Measurements from ENCODE around the gene ASRGL1.
"Not testable (repeated sequence)": the region's sequence is repeated elsewhere in the genome, so short reads cannot be mapped to it uniquely, and the experiment has no call there.

The ASRGL1 gene

DNA sequence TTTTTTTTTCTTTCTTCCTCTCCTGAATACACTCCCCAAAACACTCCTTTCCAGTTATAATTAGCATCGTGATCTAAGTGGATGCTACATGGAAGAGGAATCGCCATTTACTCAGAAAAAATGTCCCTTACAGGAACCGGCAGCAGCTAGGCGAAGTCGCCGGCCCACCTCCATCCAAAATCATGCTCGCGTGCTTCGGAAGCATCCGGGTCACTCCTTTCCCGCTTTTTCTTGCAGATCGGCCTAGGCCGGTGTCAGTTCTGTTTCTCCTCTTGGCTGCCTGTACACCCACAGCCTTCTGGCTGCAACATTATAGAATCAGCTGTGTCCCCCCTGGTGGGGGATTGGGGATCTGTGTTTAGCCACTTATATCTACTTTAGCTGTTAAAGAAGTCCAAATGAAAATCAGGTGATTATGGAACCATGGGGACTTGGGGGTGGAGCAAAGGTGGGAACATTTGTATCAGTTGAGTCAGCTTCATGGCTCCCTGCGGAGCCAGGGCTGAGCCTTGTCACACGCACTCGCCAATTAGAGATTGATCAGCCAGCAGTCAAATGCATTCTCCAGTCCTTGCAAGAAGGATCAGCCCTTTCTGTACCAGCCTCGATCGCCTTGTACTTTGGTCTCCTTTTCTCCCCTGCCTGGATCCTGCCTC lies 36.3 kb downstream of the ASRGL1 start:
- Mint-ChIP-seq H3K9me3 (no peaks in the 10 kb centered on the region), H3K27me3 (no peaks in the 10 kb centered on the region), H3K36me3 (ENCODE audit: low read depth) (no peaks in the 10 kb centered on the region), H3K4me3 (no peak overlapping the region), H3K27ac (no peak overlapping the region), H3K4me1 (ENCODE audit: low read depth) (peaks cover 17% of the 10 kb centered on the region)

DNA sequence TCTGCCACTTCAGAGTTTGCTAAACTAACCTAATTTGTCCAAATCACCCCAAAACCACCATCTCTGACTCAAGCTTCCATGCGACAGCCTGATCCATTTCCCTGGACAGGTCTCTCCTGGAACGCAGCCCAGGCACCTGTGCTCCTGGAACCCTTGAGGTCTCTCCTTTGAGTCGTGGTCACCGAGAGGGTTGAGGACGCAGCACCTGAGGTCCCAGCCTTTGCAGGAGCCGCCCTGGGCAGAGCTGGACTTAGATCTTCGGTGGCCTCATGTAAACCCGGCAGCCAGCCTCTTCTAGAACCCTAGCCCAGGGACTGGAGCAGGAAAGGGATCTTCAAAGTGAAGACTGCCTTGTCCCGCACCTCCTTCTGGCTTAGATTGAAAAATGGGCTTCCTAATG lies 37.6 kb downstream of the ASRGL1 start:
- Mint-ChIP-seq H3K9me3 (no peaks in the 10 kb centered on the region), H3K4me3 (no peak overlapping the region), H3K36me3 (ENCODE audit: low read depth) (no peaks in the 10 kb centered on the region), H3K27me3 (no peaks in the 10 kb centered on the region), H3K27ac (no peak overlapping the region), H3K4me1 (ENCODE audit: low read depth) (peaks cover 17% of the 10 kb centered on the region)

DNA sequence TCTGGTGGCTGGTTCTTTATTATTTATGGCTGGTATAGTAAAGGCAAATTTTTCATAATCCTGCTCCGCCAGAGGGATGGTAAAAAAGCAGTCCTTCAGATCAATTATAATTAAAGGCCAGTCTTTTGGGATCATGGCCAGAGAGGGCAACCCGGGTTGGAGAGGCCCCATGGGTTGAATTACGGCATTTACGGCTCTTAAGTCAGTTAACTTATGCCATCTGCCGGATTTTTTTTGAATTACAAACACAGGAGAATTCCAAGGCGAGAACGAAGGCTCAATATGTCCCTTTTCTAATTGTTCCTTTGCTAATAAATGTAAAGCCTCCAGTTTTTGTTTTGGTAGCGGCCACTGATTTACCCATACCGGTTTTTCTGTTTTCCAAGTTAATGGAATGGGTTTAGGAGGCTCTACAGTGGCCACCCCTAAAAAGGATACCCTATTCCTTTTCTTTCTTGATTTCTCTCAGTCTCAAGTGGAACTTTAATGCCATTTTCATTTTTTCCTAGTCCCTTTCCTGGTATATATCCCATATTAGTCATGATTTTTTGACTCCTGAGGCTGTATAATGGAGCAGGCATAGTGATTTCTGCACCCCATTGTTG lies 41.3 kb downstream of the ASRGL1 start:
- not testable (repeated sequence) for H3K9me3 Mint-ChIP-seq, H3K4me3 Mint-ChIP-seq, H3K27me3 Mint-ChIP-seq

GRCh38 chr11:62379586-62379985 lies 42.3 kb downstream of the ASRGL1 start:
- H3K4me3 Mint-ChIP-seq; H3K36me3 Mint-ChIP-seq (ENCODE audit: low read depth); H3K27me3 Mint-ChIP-seq; H3K4me1 Mint-ChIP-seq (ENCODE audit: low read depth); H3K27ac Mint-ChIP-seq; H3K9me3 Mint-ChIP-seq: not testable (repeated sequence)

More for the DNA sequence above, 41.3 kb downstream of the ASRGL1 start:
- H3K4me1 Mint-ChIP-seq (ENCODE audit: low read depth); H3K36me3 Mint-ChIP-seq (ENCODE audit: low read depth); H3K27ac Mint-ChIP-seq: not testable (repeated sequence)

GRCh38 chr11:62380821-62381245 lies 43.6 kb downstream of the ASRGL1 start:
- H3K4me3 Mint-ChIP-seq; H3K27ac Mint-ChIP-seq; H3K9me3 Mint-ChIP-seq; H3K27me3 Mint-ChIP-seq; H3K36me3 Mint-ChIP-seq (ENCODE audit: low read depth): not testable (repeated sequence)
- H3K4me1 Mint-ChIP-seq (ENCODE audit: low read depth) = peaks cover 15% of the 10 kb centered on the region

DNA sequence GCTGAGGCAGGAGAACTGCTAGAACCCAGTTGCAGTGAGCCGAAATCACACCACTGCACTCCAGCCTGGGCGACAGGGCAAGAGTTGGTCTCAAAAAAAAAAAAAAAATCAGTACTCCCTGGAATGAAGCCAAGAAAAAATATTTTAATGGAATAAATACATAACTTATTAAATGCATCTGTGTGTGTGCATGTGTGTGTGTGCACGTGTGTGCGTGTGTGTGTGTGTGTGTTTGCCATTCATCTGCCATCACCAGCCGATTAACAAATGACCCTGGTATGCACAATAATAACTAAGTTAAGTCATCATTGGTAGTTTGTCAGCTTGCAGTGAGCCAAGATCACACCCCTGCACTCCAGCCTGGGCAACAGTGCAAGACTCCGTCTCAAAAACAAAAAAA lies 46.6 kb downstream of the ASRGL1 start:
- H3K36me3 Mint-ChIP-seq (ENCODE audit: low read depth) = no peaks in the 10 kb centered on the region
- no peaks in the 10 kb centered on the region for H3K27me3 Mint-ChIP-seq
- no peak overlapping the region for H3K4me3 Mint-ChIP-seq
- no peaks in the 10 kb centered on the region for H3K9me3 Mint-ChIP-seq
- H3K27ac Mint-ChIP-seq = no peak overlapping the region
- peaks cover 23% of the 10 kb centered on the region for H3K4me1 Mint-ChIP-seq (ENCODE audit: low read depth)

GRCh38 chr11:62386083-62386482 lies 48.8 kb downstream of the ASRGL1 start:
- H3K4me1 Mint-ChIP-seq (ENCODE audit: low read depth) = peaks cover 18% of the 10 kb centered on the region

GRCh38 chr11:62387381-62387780 lies 50.1 kb downstream of the ASRGL1 start:
- no peak overlapping the region for H3K4me3 Mint-ChIP-seq
- H3K27me3 Mint-ChIP-seq = no peaks in the 10 kb centered on the region
- H3K4me1 Mint-ChIP-seq (ENCODE audit: low read depth) = peaks cover 14% of the 10 kb centered on the region
- no peaks in the 10 kb centered on the region for H3K36me3 Mint-ChIP-seq (ENCODE audit: low read depth)
- no peaks in the 10 kb centered on the region for H3K9me3 Mint-ChIP-seq
- no peak overlapping the region for H3K27ac Mint-ChIP-seq

More at GRCh38 chr11:62386083-62386482, 48.8 kb downstream of the ASRGL1 start:
- H3K9me3 Mint-ChIP-seq; H3K4me3 Mint-ChIP-seq; H3K27ac Mint-ChIP-seq; H3K36me3 Mint-ChIP-seq (ENCODE audit: low read depth); H3K27me3 Mint-ChIP-seq: not testable (repeated sequence)

DNA sequence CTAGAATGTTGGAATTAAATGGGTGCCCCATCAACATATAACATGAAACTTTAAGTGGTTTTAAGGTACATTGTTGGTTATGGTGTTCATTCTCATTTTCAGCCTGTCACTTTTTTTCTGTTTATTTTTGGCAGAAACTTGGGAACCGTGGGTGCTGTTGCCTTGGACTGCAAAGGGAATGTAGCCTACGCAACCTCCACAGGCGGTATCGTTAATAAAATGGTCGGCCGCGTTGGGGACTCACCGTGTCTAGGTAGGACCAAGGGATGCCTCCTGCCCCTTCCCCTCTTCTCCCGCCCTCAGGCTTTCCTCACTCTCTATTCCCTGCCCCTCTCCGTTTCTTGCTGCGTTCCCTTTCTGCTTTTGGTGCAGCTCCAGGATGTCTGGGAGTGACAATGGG lies 51.8 kb downstream of the ASRGL1 start:
- Mint-ChIP-seq H3K9me3 (no peaks in the 10 kb centered on the region), H3K36me3 (ENCODE audit: low read depth) (no peaks in the 10 kb centered on the region), H3K4me3 (no peak overlapping the region), H3K27me3 (no peaks in the 10 kb centered on the region), H3K4me1 (ENCODE audit: low read depth) (peaks cover 20% of the 10 kb centered on the region), H3K27ac (no peak overlapping the region)

- Mint-ChIP-seq H3K9me3 (no peaks in the 10 kb centered on the region), H3K27me3 (no peaks in the 10 kb centered on the region), H3K4me3 (no peak overlapping the region), H3K36me3 (ENCODE audit: low read depth) (no peaks in the 10 kb centered on the region), H3K4me1 (ENCODE audit: low read depth) (peaks cover 21% of the 10 kb centered on the region), H3K27ac (no peak overlapping the region)
These were observed 53.0 kb downstream of the ASRGL1 start for GRCh38 chr11:62390237-62390636.

DNA sequence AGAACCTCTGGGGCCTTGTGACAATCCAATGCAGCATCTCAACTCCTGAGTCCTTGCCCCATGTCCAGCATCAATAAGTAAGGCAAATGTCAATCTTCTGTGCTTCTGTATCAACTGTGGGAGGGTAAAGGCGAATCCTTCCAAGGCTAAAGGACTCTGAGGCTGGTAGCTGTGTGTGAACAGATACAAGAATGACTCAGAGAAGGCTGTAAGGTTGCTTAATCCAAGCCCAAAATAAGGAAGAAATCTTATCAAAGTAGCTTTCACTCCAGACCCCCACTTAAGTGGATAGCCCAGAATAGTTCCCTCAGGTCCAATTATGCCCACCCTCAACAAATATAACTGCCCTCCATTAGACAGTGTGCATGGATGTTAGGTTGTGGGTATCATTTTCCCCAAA lies 53.5 kb downstream of the ASRGL1 start:
- peaks cover 17% of the 10 kb centered on the region for H3K4me1 Mint-ChIP-seq (ENCODE audit: low read depth)
- no peak overlapping the region for H3K27ac Mint-ChIP-seq
- H3K36me3 Mint-ChIP-seq (ENCODE audit: low read depth) = no peaks in the 10 kb centered on the region
- H3K4me3 Mint-ChIP-seq = no peak overlapping the region
- H3K27me3 Mint-ChIP-seq = no peaks in the 10 kb centered on the region
- H3K9me3 Mint-ChIP-seq = no peaks in the 10 kb centered on the region

- Mint-ChIP-seq H3K9me3 (no peaks in the 10 kb centered on the region), H3K4me3 (no peak overlapping the region), H3K36me3 (ENCODE audit: low read depth) (no peaks in the 10 kb centered on the region), H3K27ac (no peak overlapping the region), H3K27me3 (no peaks in the 10 kb centered on the region), H3K4me1 (ENCODE audit: low read depth) (peaks cover 14% of the 10 kb centered on the region)
These were observed 54.6 kb downstream of the ASRGL1 start for GRCh38 chr11:62391642-62392425.

GRCh38 chr11:62392506-62392905 lies 55.3 kb downstream of the ASRGL1 start:
- no peak overlapping the region for H3K27ac Mint-ChIP-seq

DNA sequence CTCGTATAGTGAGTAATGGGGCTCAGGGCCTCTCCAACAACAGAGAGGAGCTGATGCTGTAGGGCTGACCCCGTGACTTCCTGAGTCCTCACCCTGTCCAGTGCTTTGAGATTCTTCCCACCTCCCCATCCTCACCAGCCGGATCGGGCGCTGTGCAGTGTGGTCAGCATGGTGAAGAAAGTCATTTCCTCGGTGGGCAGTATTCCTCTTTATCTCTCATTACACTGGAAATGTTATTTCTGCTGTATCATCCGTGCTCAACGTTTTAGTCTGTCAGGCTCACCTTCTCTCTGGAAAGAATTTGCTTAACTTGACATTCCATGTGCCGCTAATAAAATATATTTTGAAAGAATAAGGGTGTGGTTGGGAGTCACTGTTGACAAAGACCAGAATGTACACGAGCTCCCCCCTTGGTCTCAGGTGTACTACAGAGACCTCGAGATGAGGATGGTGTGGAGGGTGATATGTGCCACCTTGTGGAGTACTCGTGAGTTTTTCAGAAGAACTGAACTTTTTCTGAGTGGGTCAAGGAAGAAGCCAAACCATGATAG lies 55.9 kb downstream of the ASRGL1 start:
- no peak overlapping the region for H3K4me3 Mint-ChIP-seq
- H3K9me3 Mint-ChIP-seq = no peaks in the 10 kb centered on the region
- no peak overlapping the region for H3K27ac Mint-ChIP-seq
- peaks cover 3% of the 10 kb centered on the region for H3K36me3 Mint-ChIP-seq (ENCODE audit: low read depth)
- peaks cover 9% of the 10 kb centered on the region for H3K4me1 Mint-ChIP-seq (ENCODE audit: low read depth)
- no peaks in the 10 kb centered on the region for H3K27me3 Mint-ChIP-seq

More at GRCh38 chr11:62392506-62392905, 55.3 kb downstream of the ASRGL1 start:
- H3K36me3 Mint-ChIP-seq (ENCODE audit: low read depth) = no peaks in the 10 kb centered on the region
- no peak overlapping the region for H3K4me3 Mint-ChIP-seq
- H3K27me3 Mint-ChIP-seq = no peaks in the 10 kb centered on the region
- H3K9me3 Mint-ChIP-seq = no peaks in the 10 kb centered on the region
- peaks cover 11% of the 10 kb centered on the region for H3K4me1 Mint-ChIP-seq (ENCODE audit: low read depth)

GRCh38 chr11:62393735-62394134 lies 56.5 kb downstream of the ASRGL1 start:
- H3K9me3 Mint-ChIP-seq = no peaks in the 10 kb centered on the region
- H3K27ac Mint-ChIP-seq = no peak overlapping the region
- peaks cover 3% of the 10 kb centered on the region for H3K36me3 Mint-ChIP-seq (ENCODE audit: low read depth)
- no peaks in the 10 kb centered on the region for H3K27me3 Mint-ChIP-seq
- H3K4me3 Mint-ChIP-seq = no peak overlapping the region
- peaks cover 15% of the 10 kb centered on the region for H3K4me1 Mint-ChIP-seq (ENCODE audit: low read depth)
